ENCODE measurements around the gene USP32. TPM values are rescaled to one million over a fixed set of nuclear protein-coding genes. Genes with fewer than 3 reads are reported as not detected.

The USP32 gene
- total RNA-seq, 1 donor from 2014 or later = 37.4 TPM

- Mint-ChIP-seq H3K4me3 (ENCODE audit: unreplicated experiment) (peak overlapping the region; percentile 65), H3K36me3 (ENCODE audit: low read depth, unreplicated experiment) (peaks cover 10% of the 10 kb centered on the region), H3K27ac (ENCODE audit: unreplicated experiment) (no peak overlapping the region), H3K9me3 (ENCODE audit: unreplicated experiment) (no peaks in the 10 kb centered on the region), H3K4me1 (ENCODE audit: unreplicated experiment) (peaks cover 22% of the 10 kb centered on the region), H3K27me3 (ENCODE audit: unreplicated experiment) (peaks cover 18% of the 10 kb centered on the region)
- DNase-seq (ENCODE audit: low spot score) = no peak
- no peak for TF ChIP-seq CTCF (IDR thresholded peaks at IDR 0.05; ENCODE audit: unreplicated experiment)
Observed at GRCh38 chr17:60156746-60157145, 235.2 kb downstream of the USP32 start.

- H3K36me3 Mint-ChIP-seq (ENCODE audit: low read depth, unreplicated experiment) = peaks cover 10% of the 10 kb centered on the region
- no peak overlapping the region for H3K4me3 Mint-ChIP-seq (ENCODE audit: unreplicated experiment)
- TF ChIP-seq CTCF (IDR thresholded peaks at IDR 0.05; ENCODE audit: unreplicated experiment) = no peak
- DNase-seq (ENCODE audit: low spot score) = no peak
- H3K27ac Mint-ChIP-seq (ENCODE audit: unreplicated experiment) = no peak overlapping the region
- peaks cover 20% of the 10 kb centered on the region for H3K4me1 Mint-ChIP-seq (ENCODE audit: unreplicated experiment)
- peaks cover 23% of the 10 kb centered on the region for H3K27me3 Mint-ChIP-seq (ENCODE audit: unreplicated experiment)
- H3K9me3 Mint-ChIP-seq (ENCODE audit: unreplicated experiment) = no peaks in the 10 kb centered on the region
Observed at GRCh38 chr17:60155815-60156214, 236.1 kb downstream of the USP32 start.

- peak overlapping the region; percentile 31 for H3K4me3 Mint-ChIP-seq (ENCODE audit: unreplicated experiment)
- H3K36me3 Mint-ChIP-seq (ENCODE audit: low read depth, unreplicated experiment) = peaks cover 10% of the 10 kb centered on the region
- H3K4me1 Mint-ChIP-seq (ENCODE audit: unreplicated experiment) = peaks cover 18% of the 10 kb centered on the region
- no peaks in the 10 kb centered on the region for H3K9me3 Mint-ChIP-seq (ENCODE audit: unreplicated experiment)
- H3K27me3 Mint-ChIP-seq (ENCODE audit: unreplicated experiment) = peaks cover 23% of the 10 kb centered on the region
- TF ChIP-seq CTCF (IDR thresholded peaks at IDR 0.05; ENCODE audit: unreplicated experiment) = no peak
- no peak for DNase-seq (ENCODE audit: low spot score)
- H3K27ac Mint-ChIP-seq (ENCODE audit: unreplicated experiment) = no peak overlapping the region
Observed at GRCh38 chr17:60155427-60155814, 236.5 kb downstream of the USP32 start.

- no peak overlapping the region for H3K27ac Mint-ChIP-seq (ENCODE audit: unreplicated experiment)
- H3K9me3 Mint-ChIP-seq (ENCODE audit: unreplicated experiment) = no peaks in the 10 kb centered on the region
- no peak for TF ChIP-seq CTCF (IDR thresholded peaks at IDR 0.05; ENCODE audit: unreplicated experiment)
- peaks cover 10% of the 10 kb centered on the region for H3K36me3 Mint-ChIP-seq (ENCODE audit: low read depth, unreplicated experiment)
- H3K4me3 Mint-ChIP-seq (ENCODE audit: unreplicated experiment) = no peak overlapping the region
- peaks cover 20% of the 10 kb centered on the region for H3K27me3 Mint-ChIP-seq (ENCODE audit: unreplicated experiment)
- DNase-seq (ENCODE audit: low spot score) = no peak
- H3K4me1 Mint-ChIP-seq (ENCODE audit: unreplicated experiment) = peaks cover 12% of the 10 kb centered on the region
Observed at GRCh38 chr17:60154616-60155426, 237.1 kb downstream of the USP32 start.

- no peak overlapping the region for H3K27ac Mint-ChIP-seq (ENCODE audit: unreplicated experiment)
- no peak for DNase-seq (ENCODE audit: low spot score)
- no peaks in the 10 kb centered on the region for H3K9me3 Mint-ChIP-seq (ENCODE audit: unreplicated experiment)
- H3K4me1 Mint-ChIP-seq (ENCODE audit: unreplicated experiment) = peaks cover 12% of the 10 kb centered on the region
- H3K36me3 Mint-ChIP-seq (ENCODE audit: low read depth, unreplicated experiment) = peaks cover 10% of the 10 kb centered on the region
- TF ChIP-seq CTCF (IDR thresholded peaks at IDR 0.05; ENCODE audit: unreplicated experiment) = no peak
- H3K27me3 Mint-ChIP-seq (ENCODE audit: unreplicated experiment) = peaks cover 26% of the 10 kb centered on the region
- no peak overlapping the region for H3K4me3 Mint-ChIP-seq (ENCODE audit: unreplicated experiment)
Observed at GRCh38 chr17:60153606-60154390, 238.1 kb downstream of the USP32 start.
